Astrocyte (in vitro differentiated cells and primary cell): ENCODE measurements around the gene CRHR1. TPM values are rescaled to one million over a fixed set of nuclear protein-coding genes. Genes with fewer than 3 reads are reported as not detected.

Source experiments
- DNase-seq: peaks from one replicate; pipeline ENCODE4 v3.0.0-alpha.2; 2010; ENCODE audit warnings: low read depth
- FAIRE-seq: peaks from 2 replicates; lab custom pipeline; 2011; peaks lifted over from hg19 to GRCh38; lab: Jason Lieb, UNC
- H2AFZ ChIP-seq: 2 replicates; pipeline ENCODE4 v1.6.0; 2012; ENCODE audit warnings: low read depth, low read length, inconsistent platforms
- H3K27ac ChIP-seq: 2 replicates; pipeline ENCODE4 v1.5.1; 2011; ENCODE audit warnings: low read depth, low read length, inconsistent platforms
- H3K27me3 ChIP-seq: 2 replicates; pipeline ENCODE4 v1.6.0; 2011; ENCODE audit warnings: low read length, inconsistent platforms; ENCODE audit not compliant: insufficient read depth
- H3K36me3 ChIP-seq: 2 replicates; pipeline ENCODE4 v1.5.1; 2011; ENCODE audit warnings: low read length, inconsistent platforms; ENCODE audit not compliant: insufficient read depth
- H3K4me1 ChIP-seq: 2 replicates; pipeline ENCODE4 v1.5.1; 2011; ENCODE audit warnings: low read length, inconsistent platforms; ENCODE audit not compliant: insufficient read depth
- H3K4me2 ChIP-seq: 2 replicates; pipeline ENCODE4 v1.6.0; 2012; ENCODE audit warnings: low read length, inconsistent platforms
- H3K4me3 ChIP-seq: 2 replicates; pipeline ENCODE4 v1.5.1; 2011; ENCODE audit warnings: low read depth, mild to moderate bottlenecking, low read length, inconsistent platforms; ENCODE audit not compliant: insufficient read depth
- H3K79me2 ChIP-seq: 2 replicates; pipeline ENCODE4 v1.6.0; 2012; ENCODE audit warnings: mild to moderate bottlenecking, low read length, inconsistent platforms; ENCODE audit not compliant: insufficient read depth
- H3K9ac ChIP-seq: 2 replicates; pipeline ENCODE4 v1.6.0; 2012; ENCODE audit warnings: mild to moderate bottlenecking, low read length, inconsistent platforms
- H3K9me3 ChIP-seq: 2 replicates; pipeline ENCODE4 v1.5.1; 2012; ENCODE audit warnings: low read depth, mild to moderate bottlenecking, low read length, inconsistent platforms; ENCODE audit not compliant: insufficient read depth
- H4K20me1 ChIP-seq: 2 replicates; pipeline ENCODE4 v1.6.0; 2012; ENCODE audit warnings: low read length, inconsistent platforms; ENCODE audit not compliant: insufficient read depth
- H3K27ac Mint-ChIP-seq: one replicate; pipeline ENCODE4 v1.8.0; 2021; ENCODE audit warnings: mild to moderate bottlenecking, mixed read lengths; ENCODE audit not compliant: unreplicated experiment
- H3K27me3 Mint-ChIP-seq: one replicate; pipeline ENCODE4 v1.8.0; 2021; ENCODE audit warnings: low read depth, mixed read lengths; ENCODE audit not compliant: unreplicated experiment
- H3K36me3 Mint-ChIP-seq: one replicate; pipeline ENCODE4 v1.8.0; 2021; ENCODE audit warnings: low read depth, mixed read lengths; ENCODE audit not compliant: unreplicated experiment
- H3K4me1 Mint-ChIP-seq: one replicate; pipeline ENCODE4 v1.8.0; 2021; ENCODE audit warnings: low read depth, mixed read lengths; ENCODE audit not compliant: unreplicated experiment
- H3K4me3 Mint-ChIP-seq: one replicate; pipeline ENCODE4 v1.8.0; 2021; ENCODE audit warnings: mild to moderate bottlenecking, moderate library complexity, mixed read lengths; ENCODE audit not compliant: unreplicated experiment
- H3K9me3 Mint-ChIP-seq: one replicate; pipeline ENCODE4 v1.8.0; 2021; ENCODE audit warnings: mild to moderate bottlenecking, mixed read lengths; ENCODE audit not compliant: unreplicated experiment
- EZH2 ChIP-seq: IDR thresholded peaks from 2 replicates; pipeline ENCODE4 v1.6.1; 2012; ENCODE audit warnings: mild to moderate bottlenecking, low read length, inconsistent platforms; ENCODE audit not compliant: insufficient read depth
- total RNA-seq: library from RNA; stranded (reverse); gene quantifications from 2 replicates; pipeline ENCODE4 v1.2.1, GENCODE V29; 2021
- TF ChIP-seq, protein P1 (sequence below): IDR thresholded peaks from 2 replicates; pipeline ENCODE4 v1.5.1; 2011; ENCODE audit warnings: low read depth, mild to moderate bottlenecking, inconsistent platforms, low read length, moderate library complexity; ENCODE audit not compliant: insufficient read depth

The CRHR1 gene
- total RNA-seq, 1 donor from 2014 or later = 0.20 TPM

GRCh38 chr17:45824901-45825492 lies 40.9 kb downstream of the CRHR1 start:
- Histone ChIP-seq H3K4me1 (no peaks in the 10 kb centered on the region), H3K79me2 (no peaks in the 10 kb centered on the region), H3K4me2 (no peak overlapping the region), H3K27ac (no peak overlapping the region), H3K4me3 (no peak overlapping the region), H3K9me3 (no peaks in the 10 kb centered on the region), H2AFZ (no peak overlapping the region), H4K20me1 (no peaks in the 10 kb centered on the region), H3K9ac (no peak overlapping the region), H3K36me3 (no peaks in the 10 kb centered on the region), H3K27me3 (peaks cover 2% of the 10 kb centered on the region)
- FAIRE-seq (no peak), DNase-seq (no peak)
- Mint-ChIP-seq H3K27ac (no peak overlapping the region), H3K9me3 (no peaks in the 10 kb centered on the region), H3K4me3 (no peak overlapping the region), H3K4me1 (peaks cover 3% of the 10 kb centered on the region), H3K36me3 (no peaks in the 10 kb centered on the region), H3K27me3 (peaks cover 57% of the 10 kb centered on the region)
- TF ChIP-seq, protein P1, sequence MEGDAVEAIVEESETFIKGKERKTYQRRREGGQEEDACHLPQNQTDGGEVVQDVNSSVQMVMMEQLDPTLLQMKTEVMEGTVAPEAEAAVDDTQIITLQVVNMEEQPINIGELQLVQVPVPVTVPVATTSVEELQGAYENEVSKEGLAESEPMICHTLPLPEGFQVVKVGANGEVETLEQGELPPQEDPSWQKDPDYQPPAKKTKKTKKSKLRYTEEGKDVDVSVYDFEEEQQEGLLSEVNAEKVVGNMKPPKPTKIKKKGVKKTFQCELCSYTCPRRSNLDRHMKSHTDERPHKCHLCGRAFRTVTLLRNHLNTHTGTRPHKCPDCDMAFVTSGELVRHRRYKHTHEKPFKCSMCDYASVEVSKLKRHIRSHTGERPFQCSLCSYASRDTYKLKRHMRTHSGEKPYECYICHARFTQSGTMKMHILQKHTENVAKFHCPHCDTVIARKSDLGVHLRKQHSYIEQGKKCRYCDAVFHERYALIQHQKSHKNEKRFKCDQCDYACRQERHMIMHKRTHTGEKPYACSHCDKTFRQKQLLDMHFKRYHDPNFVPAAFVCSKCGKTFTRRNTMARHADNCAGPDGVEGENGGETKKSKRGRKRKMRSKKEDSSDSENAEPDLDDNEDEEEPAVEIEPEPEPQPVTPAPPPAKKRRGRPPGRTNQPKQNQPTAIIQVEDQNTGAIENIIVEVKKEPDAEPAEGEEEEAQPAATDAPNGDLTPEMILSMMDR = no peak
- no peak for TF ChIP-seq EZH2

DNA sequence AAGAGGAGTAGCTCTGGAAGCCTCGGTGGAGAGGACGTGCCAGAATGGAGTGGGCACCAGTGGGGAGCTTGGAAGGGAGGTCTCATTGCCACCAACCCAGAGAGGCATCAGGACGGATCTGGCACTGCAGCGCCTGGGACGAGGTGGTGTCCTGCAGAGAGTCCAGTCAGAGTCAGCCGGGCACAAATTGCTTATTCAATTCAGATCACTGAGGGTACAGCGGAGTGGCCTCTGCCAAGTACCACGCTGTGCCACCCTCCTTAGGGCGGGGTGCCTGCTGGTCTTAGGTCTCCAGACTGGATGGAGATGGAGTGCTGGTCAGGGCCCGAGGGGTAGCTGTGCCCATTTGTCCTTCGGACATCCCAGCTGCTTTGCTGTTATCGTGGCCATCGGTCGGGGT lies 41.7 kb downstream of the CRHR1 start:
- Mint-ChIP-seq H3K27ac (no peak overlapping the region), H3K27me3 (peaks cover 53% of the 10 kb centered on the region), H3K9me3 (no peaks in the 10 kb centered on the region), H3K4me1 (peaks cover 3% of the 10 kb centered on the region), H3K36me3 (no peaks in the 10 kb centered on the region), H3K4me3 (no peak overlapping the region)
- no peaks in the 10 kb centered on the region for H3K9me3 ChIP-seq
- H3K36me3 ChIP-seq = no peaks in the 10 kb centered on the region
- no peak overlapping the region for H3K27ac ChIP-seq
- no peak overlapping the region for H3K4me2 ChIP-seq
- FAIRE-seq = no peak
- no peak overlapping the region for H2AFZ ChIP-seq
- no peaks in the 10 kb centered on the region for H3K4me1 ChIP-seq
- H3K79me2 ChIP-seq = no peaks in the 10 kb centered on the region
- H3K27me3 ChIP-seq = peaks cover 2% of the 10 kb centered on the region
- TF ChIP-seq EZH2 = no peak
- TF ChIP-seq, protein P1 = no peak
- no peaks in the 10 kb centered on the region for H4K20me1 ChIP-seq
- no peak overlapping the region for H3K4me3 ChIP-seq
- no peak for DNase-seq
- no peak overlapping the region for H3K9ac ChIP-seq

DNA sequence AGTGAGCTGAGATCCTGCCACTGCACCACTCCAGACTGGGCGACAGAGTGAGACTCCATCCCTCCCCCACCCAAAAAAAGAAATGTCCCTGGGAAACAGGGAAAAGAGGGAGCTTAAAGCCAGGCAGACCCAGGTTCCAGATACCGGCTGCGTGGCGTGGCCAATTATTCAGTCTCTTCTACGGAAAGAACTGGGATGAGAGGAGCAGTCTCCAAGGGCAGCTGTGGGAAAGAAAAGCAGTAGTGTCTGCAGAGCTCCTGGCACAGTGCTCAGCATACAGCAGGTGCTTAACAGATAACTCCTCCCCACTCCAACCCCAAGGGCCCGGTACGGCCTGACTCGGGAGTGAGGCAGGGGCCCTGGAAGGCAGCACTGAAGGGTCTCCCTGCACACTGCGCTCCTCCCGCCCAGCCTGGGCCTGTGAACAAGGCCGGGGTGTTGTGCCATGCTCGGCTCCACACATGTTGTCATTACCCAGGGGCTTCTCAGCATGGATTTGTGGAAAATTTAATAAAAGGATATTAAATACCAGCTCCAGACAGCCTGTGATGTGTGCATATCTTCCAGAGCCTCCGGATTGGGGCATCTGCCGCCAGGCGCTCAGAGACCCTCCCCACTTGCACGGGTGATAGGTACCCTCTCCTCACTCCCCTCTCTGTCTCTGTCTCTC lies 42.9 kb downstream of the CRHR1 start:
- Histone ChIP-seq H3K79me2 (no peaks in the 10 kb centered on the region), H3K27ac (no peak overlapping the region), H4K20me1 (no peaks in the 10 kb centered on the region), H3K9ac (no peak overlapping the region), H2AFZ (no peak overlapping the region), H3K4me3 (no peak overlapping the region), H3K4me1 (no peaks in the 10 kb centered on the region), H3K4me2 (no peak overlapping the region), H3K27me3 (peaks cover 5% of the 10 kb centered on the region), H3K36me3 (no peaks in the 10 kb centered on the region), H3K9me3 (no peaks in the 10 kb centered on the region)
- TF ChIP-seq EZH2 = no peak
- TF ChIP-seq, protein P1 = no peak
- H3K4me3 Mint-ChIP-seq = no peak overlapping the region
- DNase-seq (no peak), FAIRE-seq (no peak)
- H3K36me3 Mint-ChIP-seq = no peaks in the 10 kb centered on the region
- no peaks in the 10 kb centered on the region for H3K9me3 Mint-ChIP-seq
- H3K27ac Mint-ChIP-seq = no peak overlapping the region
- peaks cover 3% of the 10 kb centered on the region for H3K4me1 Mint-ChIP-seq
- H3K27me3 Mint-ChIP-seq = peaks cover 57% of the 10 kb centered on the region
